ENCODE measurements around the gene PLXNA3.

Gene PLXNA3

DNA sequence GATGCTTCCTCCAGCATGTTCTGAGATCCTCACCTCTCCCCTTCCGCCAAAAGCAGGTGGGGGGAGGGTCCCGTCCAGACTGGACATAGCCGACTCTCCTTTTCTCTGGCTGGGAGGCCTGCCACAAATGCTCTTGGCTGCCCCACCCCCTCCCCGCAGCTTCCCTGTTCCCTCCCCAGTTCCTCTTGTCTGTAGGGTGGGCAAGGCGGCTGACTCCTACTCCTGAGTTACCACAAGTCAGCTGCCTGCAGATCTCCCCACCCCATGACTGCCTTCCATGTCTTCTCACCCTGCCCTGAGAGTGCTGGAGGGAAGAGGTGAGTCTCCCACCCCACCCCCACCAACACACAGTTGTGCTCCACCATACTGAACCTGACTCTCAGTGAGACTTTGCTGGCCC lies 26.7 kb upstream of the PLXNA3 start:
- Histone ChIP-seq H3K4me2 (ENCODE audit: low read depth, low read length) (no peak overlapping the region), H3K4me3 (ENCODE audit: low read length) (no peak overlapping the region), H4K20me1 (ENCODE audit: insufficient read depth, low read length) (no peaks in the 10 kb centered on the region), H3K36me3 (replicated peaks; ENCODE audit: insufficient read depth, low read length) (no peaks in the 10 kb centered on the region), H3K4me1 (ENCODE audit: low read length) (no peaks in the 10 kb centered on the region), H3K79me2 (ENCODE audit: low read length) (peaks cover 24% of the 10 kb centered on the region), H3F3A (ENCODE audit: insufficient read depth, low read length) (no peaks in the 10 kb centered on the region), H3K27ac (ENCODE audit: low read length) (no peak overlapping the region), H2AFZ (ENCODE audit: low read length) (no peak overlapping the region), H3K9ac (ENCODE audit: low read length) (no peak overlapping the region), H3K9me2 (replicated peaks; ENCODE audit: insufficient read depth, low read length) (no peaks in the 10 kb centered on the region), H3K27me3 (replicated peaks; ENCODE audit: insufficient read depth, low read length) (no peaks in the 10 kb centered on the region), H3K9me3 (replicated peaks; ENCODE audit: insufficient read depth, low read length) (no peaks in the 10 kb centered on the region)
- TF ChIP-seq CTCF (IDR thresholded peaks at IDR 0.05; ENCODE audit: low read length) (no peak), EZH2phosphoT487 (IDR thresholded peaks at IDR 0.05; ENCODE audit: low read length) (no peak), EZH2 (optimal IDR thresholded peaks at IDR 0.05; ENCODE audit: low read depth, low read length) (no peak)
- no peak for DNase-seq

GRCh38 chrX:154432210-154432609 lies 25.9 kb upstream of the PLXNA3 start:
- Histone ChIP-seq H3K27me3 (replicated peaks; ENCODE audit: insufficient read depth, low read length) (no peaks in the 10 kb centered on the region), H3K9ac (ENCODE audit: low read length) (no peak overlapping the region), H3K9me2 (replicated peaks; ENCODE audit: insufficient read depth, low read length) (no peaks in the 10 kb centered on the region), H3F3A (ENCODE audit: insufficient read depth, low read length) (no peaks in the 10 kb centered on the region), H3K9me3 (replicated peaks; ENCODE audit: insufficient read depth, low read length) (no peaks in the 10 kb centered on the region), H2AFZ (ENCODE audit: low read length) (no peak overlapping the region), H3K4me3 (ENCODE audit: low read length) (no peak overlapping the region), H3K4me1 (ENCODE audit: low read length) (no peaks in the 10 kb centered on the region), H3K36me3 (replicated peaks; ENCODE audit: insufficient read depth, low read length) (no peaks in the 10 kb centered on the region), H3K27ac (ENCODE audit: low read length) (no peak overlapping the region), H3K4me2 (ENCODE audit: low read depth, low read length) (no peak overlapping the region), H3K79me2 (ENCODE audit: low read length) (peaks cover 27% of the 10 kb centered on the region), H4K20me1 (ENCODE audit: insufficient read depth, low read length) (no peaks in the 10 kb centered on the region)
- TF ChIP-seq CTCF (IDR thresholded peaks at IDR 0.05; ENCODE audit: low read length) = no peak
- TF ChIP-seq EZH2phosphoT487 (IDR thresholded peaks at IDR 0.05; ENCODE audit: low read length) = no peak
- no peak for TF ChIP-seq EZH2 (optimal IDR thresholded peaks at IDR 0.05; ENCODE audit: low read depth, low read length)
- DNase-seq = no peak

- Histone ChIP-seq H3K9me3 (replicated peaks; ENCODE audit: insufficient read depth, low read length) (no peaks in the 10 kb centered on the region), H3K9ac (ENCODE audit: low read length) (no peak overlapping the region), H3F3A (ENCODE audit: insufficient read depth, low read length) (no peaks in the 10 kb centered on the region), H2AFZ (ENCODE audit: low read length) (no peak overlapping the region), H3K79me2 (ENCODE audit: low read length) (peaks cover 39% of the 10 kb centered on the region), H3K4me2 (ENCODE audit: low read depth, low read length) (no peak overlapping the region), H3K27ac (ENCODE audit: low read length) (no peak overlapping the region), H3K36me3 (replicated peaks; ENCODE audit: insufficient read depth, low read length) (no peaks in the 10 kb centered on the region), H3K9me2 (replicated peaks; ENCODE audit: insufficient read depth, low read length) (no peaks in the 10 kb centered on the region), H3K4me3 (ENCODE audit: low read length) (no peak overlapping the region), H4K20me1 (ENCODE audit: insufficient read depth, low read length) (no peaks in the 10 kb centered on the region), H3K4me1 (ENCODE audit: low read length) (0 out of 2 replicates have a peak, but pooled peaks cover 7% of the 10 kb centered on the region), H3K27me3 (replicated peaks; ENCODE audit: insufficient read depth, low read length) (no peaks in the 10 kb centered on the region)
- DNase-seq = no peak
- TF ChIP-seq EZH2phosphoT487 (IDR thresholded peaks at IDR 0.05; ENCODE audit: low read length) (no peak), CTCF (IDR thresholded peaks at IDR 0.05; ENCODE audit: low read length) (no peak), EZH2 (optimal IDR thresholded peaks at IDR 0.05; ENCODE audit: low read depth, low read length) (no peak)
These were observed 24.5 kb upstream of the PLXNA3 start for GRCh38 chrX:154433605-154434004.
